Occipital lobe (tissue), 2 donors: ENCODE results near the gene PPP1R12C. TPM values are rescaled to one million over a fixed set of nuclear protein-coding genes. Genes with fewer than 3 reads are reported as not detected.

Experiments
- DNase-seq: peaks from one replicate; lab custom pipeline; 2025; lab: John Stamatoyannopoulos, UW
- total RNA-seq: library from RNA; depleted of rRNA; stranded (reverse); fragments of >200 nt; gene quantifications from one replicate; pipeline ENCODE4 v1.2.3, GENCODE V29; 2014

The PPP1R12C gene
- total RNA-seq, 1 donor from 2014 or later: 20.7 TPM

DNA sequence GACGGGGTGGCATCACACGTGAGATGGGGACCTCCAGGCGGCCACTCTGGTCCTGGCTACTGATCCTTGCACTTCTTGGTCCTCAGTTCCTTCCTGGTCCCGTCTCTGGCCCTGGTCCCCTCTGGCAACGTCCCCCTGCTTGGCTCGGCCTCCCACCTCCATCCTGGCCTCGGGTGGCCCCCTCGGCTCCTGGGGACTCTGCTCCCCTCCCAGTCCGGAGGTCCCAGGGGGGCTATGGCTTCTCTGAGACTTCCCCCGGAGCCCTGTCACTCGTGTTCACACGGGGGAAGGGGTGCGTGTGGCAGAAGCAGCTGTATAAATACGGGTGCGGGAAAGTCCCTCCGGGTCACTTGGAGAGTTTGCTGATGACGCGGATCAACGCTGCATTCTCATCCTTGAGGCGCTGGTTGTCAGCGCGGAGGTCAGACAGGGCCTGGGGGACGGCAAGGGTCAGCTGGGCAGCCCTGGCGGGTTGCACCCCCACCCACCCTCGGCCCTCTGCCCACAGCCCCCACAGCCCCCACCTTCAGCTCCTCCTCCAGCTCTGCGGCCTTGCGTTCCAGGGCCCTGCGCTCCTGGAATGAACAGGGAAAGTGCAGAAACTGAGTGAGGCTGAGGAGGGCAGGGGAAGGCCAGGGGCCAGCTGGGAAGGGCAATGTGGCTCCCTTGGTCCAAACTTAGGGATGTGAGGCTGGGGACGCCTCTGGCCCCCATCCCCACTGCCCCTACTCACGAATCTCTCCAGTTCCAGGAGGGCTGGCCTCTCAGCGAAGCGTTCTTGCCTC, 26.1 kb downstream of the PPP1R12C start:
- no peak for DNase-seq

DNA sequence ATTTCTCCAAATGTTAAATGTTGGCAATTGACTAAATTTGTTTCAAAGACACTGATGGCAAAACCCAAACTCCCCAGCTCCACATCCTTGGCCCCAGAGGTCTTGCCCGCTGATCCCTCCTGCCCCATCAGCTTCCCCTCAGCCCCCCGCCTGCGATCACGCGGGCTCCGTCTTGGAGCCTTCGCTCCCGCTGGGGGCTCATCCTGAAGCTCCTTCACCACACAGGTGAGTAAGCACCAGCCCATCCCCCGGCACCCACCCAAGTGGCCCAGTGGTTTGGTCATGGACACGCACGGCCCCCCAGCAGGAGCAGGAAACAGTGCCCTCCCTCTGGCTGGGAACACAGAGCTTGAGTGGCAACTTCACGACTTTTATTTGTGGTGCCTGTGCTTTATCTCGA, 26.9 kb downstream of the PPP1R12C start:
- no peak for DNase-seq

DNA sequence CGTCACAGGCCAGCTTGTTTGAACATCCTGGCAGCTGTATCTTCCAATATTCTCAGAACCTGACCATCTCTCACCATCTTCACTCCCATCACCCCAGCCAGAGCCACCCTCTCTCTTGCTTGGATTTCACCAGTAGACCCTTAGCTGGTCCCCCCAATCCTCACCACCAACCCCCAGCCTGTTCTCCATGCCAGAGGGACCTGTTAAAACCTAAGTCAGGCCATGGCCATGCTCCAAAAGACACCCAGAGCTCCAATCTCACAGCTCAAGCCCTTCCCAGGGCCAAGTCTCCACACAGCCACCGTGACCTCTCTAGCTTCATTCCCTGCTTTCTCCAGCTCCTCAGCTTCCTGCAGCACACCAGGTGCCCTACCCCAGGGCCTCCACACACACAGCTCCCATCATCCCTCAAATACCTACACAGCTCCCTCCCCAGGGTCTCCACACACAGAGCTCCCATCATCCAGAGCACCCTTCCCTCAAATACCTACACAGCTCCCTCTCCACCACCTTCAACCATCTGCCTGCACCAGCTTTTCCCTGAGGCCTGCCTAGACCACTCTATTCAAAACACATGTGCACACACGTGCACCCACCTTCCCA, 28.0 kb downstream of the PPP1R12C start:
- no peak for DNase-seq

GRCh38 chr19:55088543-55089341, 28.7 kb downstream of the PPP1R12C start:
- peak; percentile 17 for DNase-seq

DNA sequence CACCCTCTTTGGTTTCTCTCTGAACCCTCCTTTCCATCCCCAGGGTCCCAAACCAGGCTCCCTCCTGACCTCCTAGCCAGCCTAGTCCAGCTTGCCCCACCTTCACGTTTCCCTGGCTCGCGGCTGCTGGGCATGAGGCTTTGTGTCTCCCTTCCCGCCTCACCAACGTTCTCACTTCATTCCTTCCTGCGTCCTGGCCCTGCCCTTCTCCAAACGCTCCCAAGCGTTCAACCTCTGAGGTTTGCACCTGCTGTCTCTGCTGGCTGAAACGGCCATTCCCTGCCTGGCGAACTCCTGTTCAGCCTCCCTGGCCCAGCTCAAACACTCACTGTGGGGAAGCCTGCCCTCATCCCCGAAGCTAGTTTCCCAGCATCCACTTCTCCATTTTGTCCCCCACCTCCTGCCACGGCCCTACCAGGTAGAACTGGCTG, 29.4 kb downstream of the PPP1R12C start:
- no peak for DNase-seq

- no peak for DNase-seq
Observed at GRCh38 chr19:55087542-55087901, 29.9 kb downstream of the PPP1R12C start.

DNA sequence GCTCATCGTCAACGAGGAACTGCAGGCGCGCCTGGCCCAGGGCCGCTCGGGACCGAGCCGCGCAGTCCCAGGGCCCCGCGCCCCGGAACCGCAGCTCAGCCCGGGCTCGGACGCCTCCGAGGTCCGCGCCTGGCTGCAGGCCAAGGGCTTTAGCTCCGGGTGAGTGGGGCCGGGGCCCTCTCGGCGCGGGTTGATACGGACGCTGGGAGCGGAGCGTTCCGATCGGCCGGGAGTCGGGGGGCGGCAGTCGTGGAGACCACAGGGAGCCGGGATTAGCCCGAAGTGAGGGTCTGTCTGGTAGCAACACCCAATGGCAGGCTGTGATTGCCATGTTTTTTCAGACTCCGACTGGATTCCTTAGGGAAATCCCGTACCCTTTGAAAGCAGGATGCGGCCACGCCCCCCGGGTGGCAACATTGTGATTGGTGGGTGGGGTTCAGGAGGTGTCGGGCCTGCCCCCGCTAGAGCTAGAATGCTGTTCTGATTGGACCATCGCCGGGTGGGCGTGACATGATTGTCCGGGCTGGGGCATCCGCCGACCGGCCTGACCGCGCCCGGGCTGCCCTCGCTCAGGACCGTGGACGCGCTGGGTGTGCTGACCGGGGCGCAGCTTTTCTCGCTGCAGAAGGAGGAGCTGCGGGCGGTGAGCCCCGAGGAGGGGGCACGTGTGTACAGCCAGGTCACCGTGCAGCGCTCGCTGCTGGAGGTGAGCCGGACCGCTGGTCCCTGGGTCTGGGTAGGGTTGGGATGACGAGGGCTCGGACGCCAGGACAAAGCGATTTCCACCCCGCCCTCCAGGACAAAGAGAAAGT, 30.5 kb downstream of the PPP1R12C start:
- DNase-seq: peak; percentile 43

DNA sequence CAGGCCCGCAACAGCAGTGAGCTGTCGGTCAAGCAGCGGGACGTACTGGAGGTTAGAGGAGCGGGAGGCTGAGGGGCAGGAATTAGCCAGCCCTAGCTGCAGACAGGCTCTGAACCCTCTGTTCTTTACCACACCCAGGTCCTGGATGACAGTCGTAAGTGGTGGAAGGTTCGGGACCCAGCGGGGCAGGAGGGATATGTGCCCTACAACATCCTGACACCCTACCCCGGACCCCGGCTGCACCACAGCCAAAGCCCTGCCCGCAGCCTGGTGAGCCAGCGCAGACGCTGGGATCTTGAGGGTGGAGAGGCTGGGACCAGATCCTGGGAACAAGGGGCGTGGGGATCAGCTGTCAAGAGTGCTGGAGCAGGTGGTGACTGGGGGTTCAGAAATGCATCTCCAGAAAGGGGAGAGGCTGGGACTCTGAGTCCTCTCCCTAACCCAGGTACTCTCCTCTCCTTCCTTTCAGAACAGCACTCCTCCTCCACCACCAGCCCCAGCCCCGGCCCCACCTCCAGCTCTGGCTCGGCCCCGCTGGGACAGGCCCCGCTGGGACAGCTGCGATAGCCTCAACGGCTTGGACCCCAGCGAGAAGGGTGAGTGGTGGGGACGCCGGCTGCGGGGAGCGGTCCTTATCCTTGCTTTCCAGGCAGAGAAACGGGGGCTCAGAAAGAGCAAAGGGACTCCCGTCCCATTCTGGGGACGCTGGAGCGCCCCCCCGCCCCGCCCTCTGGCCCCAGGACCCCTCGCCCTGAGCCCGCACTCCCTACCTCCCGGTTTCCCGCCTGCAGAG, 31.3 kb downstream of the PPP1R12C start:
- DNase-seq: no peak

DNA sequence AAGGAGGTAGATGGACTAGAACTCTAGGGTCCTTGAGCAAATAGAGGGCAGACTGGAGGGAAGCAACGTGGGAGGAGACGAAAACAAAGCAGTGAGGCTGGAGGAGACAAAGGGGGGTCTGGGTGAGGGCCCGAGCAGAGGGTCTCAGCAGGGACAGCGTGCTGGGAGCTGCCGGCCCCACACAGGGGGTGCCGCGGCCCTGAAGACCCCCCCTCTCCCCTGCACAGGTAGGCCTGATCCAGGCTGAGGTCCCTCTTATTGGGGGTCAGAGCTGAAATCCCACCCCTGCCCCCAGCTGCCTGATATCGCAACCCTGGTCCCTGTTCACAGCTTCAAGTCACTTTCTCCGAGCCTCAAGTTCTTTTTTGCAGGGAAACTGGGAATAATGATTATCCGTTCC, 33.0 kb downstream of the PPP1R12C start:
- DNase-seq: no peak

GRCh38 chr19:55083004-55083850, 34.2 kb downstream of the PPP1R12C start:
- DNase-seq: no peak

- DNase-seq: no peak
Observed at GRCh38 chr19:55082020-55082851, 35.2 kb downstream of the PPP1R12C start.

GRCh38 chr19:55081770-55082019, 35.7 kb downstream of the PPP1R12C start:
- no peak for DNase-seq

- DNase-seq: peak; percentile 21
Observed at GRCh38 chr19:55080968-55081769, 36.3 kb downstream of the PPP1R12C start.

GRCh38 chr19:55080121-55080967, 37.1 kb downstream of the PPP1R12C start:
- no peak for DNase-seq

DNA sequence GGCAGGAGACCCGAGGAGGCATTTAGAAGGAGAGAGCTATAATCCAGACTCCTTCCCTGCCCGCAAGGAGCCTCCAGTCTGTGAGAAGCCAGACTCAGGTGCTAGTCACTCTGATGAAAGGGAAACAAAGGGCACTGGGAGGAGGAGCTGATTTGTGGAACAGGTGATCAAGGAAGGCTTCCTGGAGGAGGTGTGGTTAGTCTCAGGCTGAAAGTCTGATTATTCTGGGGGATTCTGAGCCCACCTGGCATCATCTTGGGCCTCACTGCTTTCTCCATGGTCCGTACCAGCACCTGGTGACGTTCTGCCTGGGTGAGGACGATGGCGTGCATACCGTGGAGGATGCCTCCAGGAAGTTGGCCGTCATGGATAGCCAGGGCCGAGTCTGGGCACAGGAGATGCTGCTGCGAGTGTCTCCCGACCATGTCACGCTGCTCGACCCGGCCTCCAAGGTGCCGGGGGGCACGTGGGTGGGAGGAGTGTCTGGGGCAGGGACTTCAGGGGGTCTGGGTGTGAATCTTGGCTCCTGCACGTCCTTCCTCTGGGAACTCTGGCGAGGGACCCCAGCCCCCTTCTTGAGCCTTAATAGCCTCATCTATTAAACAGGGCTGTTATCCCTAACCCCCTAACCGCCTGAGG, 37.9 kb downstream of the PPP1R12C start:
- no peak for DNase-seq

- DNase-seq: no peak
Observed at GRCh38 chr19:55078996-55079395, 38.4 kb downstream of the PPP1R12C start.

DNA sequence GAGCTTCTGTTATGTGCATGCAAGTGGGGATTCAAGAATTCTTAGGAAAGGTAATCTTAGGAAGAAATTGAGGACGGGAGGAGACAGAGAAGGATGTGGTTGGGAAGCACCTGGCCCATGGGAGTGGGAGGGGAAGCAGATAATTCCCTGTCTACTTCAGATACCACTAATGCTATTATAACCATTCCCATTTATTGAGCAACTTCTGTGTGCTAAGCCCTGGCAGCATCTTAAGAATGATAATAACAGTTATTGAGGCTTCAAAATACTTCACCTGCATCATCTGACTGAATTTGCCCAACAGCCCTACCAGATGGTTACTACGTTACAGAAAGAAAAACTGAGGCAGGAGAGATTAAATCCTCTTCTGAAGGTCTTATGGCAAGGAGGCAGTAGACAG, 40.3 kb downstream of the PPP1R12C start:
- DNase-seq: no peak
